Activated B cell treated with CpG ODN at 0.5 μM for 24 hours (primary cell): ENCODE data around the gene LYPD4. TPM values are rescaled to one million over a fixed set of nuclear protein-coding genes. Genes with fewer than 3 reads are reported as not detected.

Source experiments
- ATAC-seq: fragments of 200-7000 bp; cut with Tn5 transposase; one replicate; pipeline ENCODE4 v1.10.0; 2021; ENCODE audit warnings: low read depth, mild to moderate bottlenecking, moderate library complexity
- CTCF ChIA-PET: fragments of 350-600 bp; sonication (Branson Sonifier 250); formaldehyde crosslinking; loops from one replicate; lab custom pipeline; 2021; ENCODE audit warnings: antibody characterized with exemption; lab: Charles Lee
- POLR2A ChIA-PET: fragments of 350-600 bp; sonication (Branson Sonifier 250); formaldehyde crosslinking; loops from one replicate; lab custom pipeline; 2021; ENCODE audit warnings: antibody characterized with exemption; lab: Charles Lee
- DNase-seq: peaks from one replicate; pipeline ENCODE4 v3.0.0; 2022
- H3K27ac Mint-ChIP-seq: one replicate; pipeline ENCODE4 v1.8.0; 2020; ENCODE audit warnings: mixed read lengths
- H3K27me3 Mint-ChIP-seq: one replicate; pipeline ENCODE4 v1.8.0; 2021; ENCODE audit warnings: mixed read lengths
- H3K36me3 Mint-ChIP-seq: one replicate; pipeline ENCODE4 v1.8.0; 2021; ENCODE audit warnings: low read depth, mixed read lengths
- H3K4me1 Mint-ChIP-seq: one replicate; pipeline ENCODE4 v1.8.0; 2021; ENCODE audit warnings: mixed read lengths
- H3K4me3 Mint-ChIP-seq: one replicate; pipeline ENCODE4 v1.8.0; 2020; ENCODE audit warnings: mild to moderate bottlenecking, mixed read lengths
- H3K9me3 Mint-ChIP-seq: one replicate; pipeline ENCODE4 v1.8.0; 2020; ENCODE audit warnings: mixed read lengths
- intact Hi-C: fragments of 100-400 bp; cut with micrococcal nuclease; formaldehyde crosslinking; loops from one replicate; pipeline ENCODE4 v1.15.1; 2024
- total RNA-seq: library from RNA; stranded (reverse); gene quantifications from 2 replicates; pipeline ENCODE4 v1.2.3, GENCODE V29; 2022
- TF ChIP-seq, protein P1 (sequence below): fragments of 200-600 bp; IDR thresholded peaks from one replicate; pipeline ENCODE4 v1.8.0; 2022; ENCODE audit warnings: antibody characterized with exemption, mild to moderate bottlenecking

Gene LYPD4
- total RNA-seq, 1 donor from 2014 or later, result not detected

DNA sequence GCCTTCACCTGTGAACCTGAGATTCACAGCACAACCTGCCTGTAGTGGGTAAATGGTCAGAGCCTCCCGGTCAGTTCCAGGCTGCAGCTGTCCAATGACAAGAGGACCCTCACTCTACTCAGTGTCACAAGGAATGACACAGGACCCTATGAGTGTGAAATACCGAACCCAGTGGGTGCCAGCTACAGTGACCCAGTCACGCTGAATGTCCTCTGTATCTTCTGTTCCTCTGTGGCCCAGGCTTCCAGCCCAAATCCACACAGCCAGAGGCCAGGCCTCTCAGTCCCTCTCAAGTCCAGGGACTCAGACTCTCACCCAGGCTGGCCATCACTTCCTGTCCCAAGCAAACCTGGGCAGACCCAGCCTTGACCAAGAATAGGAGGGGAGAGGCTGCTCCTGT lies 37.3 kb downstream of the LYPD4 start:
- peaks cover 42% of the 10 kb centered on the region for H3K4me1 Mint-ChIP-seq

DNA sequence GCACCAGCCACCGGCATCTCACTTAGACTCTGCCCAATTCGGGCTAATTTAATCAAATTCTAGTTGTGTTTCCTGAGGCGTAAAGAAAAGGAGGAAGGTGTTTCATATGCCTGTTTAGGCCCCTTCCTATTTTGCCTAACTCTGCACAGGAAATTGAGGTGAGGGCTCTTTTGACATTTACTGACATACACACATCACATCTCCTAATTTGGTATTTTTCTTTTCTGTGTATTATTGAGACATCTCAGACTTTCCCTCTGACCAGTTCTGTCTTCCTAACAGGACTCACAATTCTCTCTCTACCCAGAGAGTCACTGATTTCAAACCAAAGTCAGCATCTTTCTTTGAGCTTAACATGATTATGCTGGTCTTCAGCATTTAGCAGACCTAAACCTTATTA lies 40.1 kb downstream of the LYPD4 start:
- no peaks in the 10 kb centered on the region for H3K36me3 Mint-ChIP-seq
- DNase-seq (no peak), ATAC-seq (peak; percentile 26)
- H3K4me3 Mint-ChIP-seq, result peak overlapping the region; percentile 38
- TF ChIP-seq, protein P1, sequence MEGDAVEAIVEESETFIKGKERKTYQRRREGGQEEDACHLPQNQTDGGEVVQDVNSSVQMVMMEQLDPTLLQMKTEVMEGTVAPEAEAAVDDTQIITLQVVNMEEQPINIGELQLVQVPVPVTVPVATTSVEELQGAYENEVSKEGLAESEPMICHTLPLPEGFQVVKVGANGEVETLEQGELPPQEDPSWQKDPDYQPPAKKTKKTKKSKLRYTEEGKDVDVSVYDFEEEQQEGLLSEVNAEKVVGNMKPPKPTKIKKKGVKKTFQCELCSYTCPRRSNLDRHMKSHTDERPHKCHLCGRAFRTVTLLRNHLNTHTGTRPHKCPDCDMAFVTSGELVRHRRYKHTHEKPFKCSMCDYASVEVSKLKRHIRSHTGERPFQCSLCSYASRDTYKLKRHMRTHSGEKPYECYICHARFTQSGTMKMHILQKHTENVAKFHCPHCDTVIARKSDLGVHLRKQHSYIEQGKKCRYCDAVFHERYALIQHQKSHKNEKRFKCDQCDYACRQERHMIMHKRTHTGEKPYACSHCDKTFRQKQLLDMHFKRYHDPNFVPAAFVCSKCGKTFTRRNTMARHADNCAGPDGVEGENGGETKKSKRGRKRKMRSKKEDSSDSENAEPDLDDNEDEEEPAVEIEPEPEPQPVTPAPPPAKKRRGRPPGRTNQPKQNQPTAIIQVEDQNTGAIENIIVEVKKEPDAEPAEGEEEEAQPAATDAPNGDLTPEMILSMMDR, result no peak
- ChIA-PET CTCF (interaction anchor here (0.7 to 5.8 kb wide), 4 partner anchors 9 to 51 kb away, joined by 4 to 29 read pairs (median 12); no protein-coding TSS in a partner anchor), POLR2A (interaction anchor here (0.7 to 1.0 kb wide), 2 partner anchors 10 to 21 kb away, joined by 3 to 6 read pairs; no protein-coding TSS in a partner anchor)
- H3K4me1 Mint-ChIP-seq, result peaks cover 48% of the 10 kb centered on the region
- peak overlapping the region; percentile 84 for H3K27ac Mint-ChIP-seq
- intact Hi-C loops, result no loop called here
- H3K27me3 Mint-ChIP-seq, result no peaks in the 10 kb centered on the region
- no peaks in the 10 kb centered on the region for H3K9me3 Mint-ChIP-seq

More for the DNA sequence above, 37.3 kb downstream of the LYPD4 start:
- no peaks in the 10 kb centered on the region for H3K36me3 Mint-ChIP-seq
- no peaks in the 10 kb centered on the region for H3K9me3 Mint-ChIP-seq
- no peaks in the 10 kb centered on the region for H3K27me3 Mint-ChIP-seq
- TF ChIP-seq, protein P1, result no peak
- ChIA-PET CTCF (no interaction called here), POLR2A (no interaction called here)
- no peak overlapping the region for H3K4me3 Mint-ChIP-seq
- intact Hi-C loops, result no loop called here
- no peak for ATAC-seq
- DNase-seq, result no peak
- H3K27ac Mint-ChIP-seq, result no peak overlapping the region

DNA sequence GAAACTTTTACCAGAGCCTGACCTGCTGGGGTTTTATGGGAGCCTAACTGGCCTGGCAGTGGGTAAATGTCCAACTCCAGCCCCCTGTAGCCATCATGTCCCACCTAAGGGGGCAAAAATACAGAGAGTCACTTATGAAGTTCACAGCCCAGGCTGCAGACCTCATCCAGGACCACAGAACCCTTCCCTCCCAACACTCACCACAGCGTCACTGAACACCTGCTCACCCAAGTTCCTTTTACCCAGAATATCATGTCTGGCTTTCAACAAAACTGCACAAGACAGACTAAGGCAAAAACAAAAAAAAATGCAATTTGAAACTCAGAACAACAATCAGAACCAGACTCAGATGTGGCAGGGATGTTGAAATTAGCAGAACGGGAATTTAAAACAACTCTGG lies 41.7 kb downstream of the LYPD4 start:
- peak; percentile 9 for DNase-seq

DNA sequence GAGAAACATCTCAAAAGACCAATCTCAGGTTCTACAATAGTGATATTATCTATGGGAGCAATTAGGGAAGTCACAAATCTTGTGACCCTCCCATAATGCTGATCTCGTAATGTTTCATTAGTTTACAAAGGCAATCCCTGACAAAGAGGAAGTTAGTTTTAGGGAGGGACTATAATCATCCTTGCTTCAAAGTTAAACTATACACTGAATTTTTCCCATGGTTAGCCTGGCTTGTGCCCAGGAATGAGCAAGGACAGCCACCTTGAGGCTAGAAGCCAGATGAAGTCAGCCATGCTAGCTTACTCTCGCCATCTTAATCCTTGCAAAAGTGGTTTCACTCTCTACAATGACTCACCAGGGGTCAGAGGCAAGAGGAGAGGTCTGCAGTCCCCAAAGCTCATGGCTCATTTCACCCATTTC lies 42.7 kb downstream of the LYPD4 start:
- Mint-ChIP-seq H3K27ac (peak overlapping the region; percentile 79), H3K9me3 (no peaks in the 10 kb centered on the region), H3K4me3 (peak overlapping the region; percentile 28), H3K36me3 (no peaks in the 10 kb centered on the region), H3K27me3 (no peaks in the 10 kb centered on the region), H3K4me1 (peaks cover 48% of the 10 kb centered on the region)
- peak; percentile 71 for ATAC-seq
- ChIA-PET POLR2A (interaction anchor here (0.8 kb wide), 1 partner anchor 10 kb away, joined by 3 read pairs; no protein-coding TSS in a partner anchor), CTCF (interaction anchor here (1.1 to 5.8 kb wide), 4 partner anchors 8 to 48 kb away, joined by 5 to 29 read pairs (median 12); no protein-coding TSS in a partner anchor)
- no peak for DNase-seq
- intact Hi-C loops, result no loop called here
- TF ChIP-seq, protein P1, result no peak

More for the DNA sequence above, 41.7 kb downstream of the LYPD4 start:
- H3K9me3 Mint-ChIP-seq, result no peaks in the 10 kb centered on the region
- H3K36me3 Mint-ChIP-seq, result no peaks in the 10 kb centered on the region
- intact Hi-C loops, result no loop called here
- POLR2A ChIA-PET, result interaction anchor here (0.6 to 0.8 kb wide), 2 partner anchors 9 to 1974 kb away, joined by 3 to 6 read pairs; no protein-coding TSS in a partner anchor
- peaks cover 48% of the 10 kb centered on the region for H3K4me1 Mint-ChIP-seq
- no peaks in the 10 kb centered on the region for H3K27me3 Mint-ChIP-seq
- ATAC-seq, result peak; percentile 44
- H3K27ac Mint-ChIP-seq, result peak overlapping the region; percentile 79
- CTCF ChIA-PET, result interaction anchor here (1.1 to 5.8 kb wide), 5 partner anchors 9 to 49 kb away, joined by 3 to 29 read pairs (median 11); no protein-coding TSS in a partner anchor
- TF ChIP-seq, protein P1, result no peak
- no peak overlapping the region for H3K4me3 Mint-ChIP-seq

DNA sequence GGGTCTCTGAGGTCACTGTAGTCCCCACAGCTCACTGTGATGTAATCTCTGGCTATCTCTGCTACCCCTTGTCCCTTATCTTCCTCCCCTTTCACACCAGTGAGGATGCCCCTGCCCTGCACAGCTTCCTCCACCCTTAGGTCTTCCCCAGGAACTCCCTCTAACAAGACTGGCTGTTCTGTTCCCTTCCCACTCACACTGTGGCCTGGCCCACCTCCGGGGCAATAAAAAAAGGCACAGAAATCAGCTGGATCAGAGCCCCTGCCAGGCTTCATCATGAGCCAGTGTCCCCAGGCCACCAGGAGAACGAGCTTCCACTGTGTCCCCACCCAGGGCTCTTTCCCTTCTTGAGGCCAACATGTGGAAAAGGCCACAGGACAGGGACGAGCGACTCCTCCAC lies 43.5 kb downstream of the LYPD4 start:
- TF ChIP-seq, protein P1, result no peak
- Mint-ChIP-seq H3K36me3 (no peaks in the 10 kb centered on the region), H3K9me3 (no peaks in the 10 kb centered on the region), H3K4me1 (peaks cover 48% of the 10 kb centered on the region), H3K27ac (peak overlapping the region; percentile 79), H3K4me3 (no peak overlapping the region), H3K27me3 (no peaks in the 10 kb centered on the region)
- ChIA-PET POLR2A (no interaction called here), CTCF (interaction anchor here (5.8 kb wide), 1 partner anchor 8 kb away, joined by 29 read pairs; no protein-coding TSS in a partner anchor)
- intact Hi-C loops, result no loop called here
- ATAC-seq (no peak), DNase-seq (no peak)
